Progenitor cell of endocrine pancreas (in vitro differentiated cells): ENCODE results near the gene GPR18. TPM values are rescaled to one million over a fixed set of nuclear protein-coding genes. Genes with fewer than 3 reads are reported as not detected.

Experiments used
- DNase-seq: peaks from one replicate; pipeline ENCODE4 v3.0.0; 2021; ENCODE audit warnings: low spot score; ENCODE audit not compliant: unreplicated experiment
- H3K27ac Mint-ChIP-seq: 2 replicates; pipeline ENCODE4 v1.8.0; 2021; ENCODE audit warnings: mild to moderate bottlenecking, moderate library complexity, mixed read lengths
- H3K27me3 Mint-ChIP-seq: 2 replicates; pipeline ENCODE4 v1.8.0; 2021; ENCODE audit warnings: mixed read lengths
- H3K36me3 Mint-ChIP-seq: 2 replicates; pipeline ENCODE4 v1.8.0; 2022; ENCODE audit warnings: mixed read lengths; ENCODE audit not compliant: insufficient read depth
- H3K4me1 Mint-ChIP-seq: 2 replicates; pipeline ENCODE4 v1.8.0; 2021; ENCODE audit warnings: low read depth, mixed read lengths
- H3K4me3 Mint-ChIP-seq: 2 replicates; pipeline ENCODE4 v1.8.0; 2021; ENCODE audit warnings: low read depth, mild to moderate bottlenecking, moderate library complexity, mixed read lengths
- H3K9me3 Mint-ChIP-seq: 2 replicates; pipeline ENCODE4 v1.8.0; 2021; ENCODE audit warnings: low read depth, mixed read lengths
- CTCF ChIP-seq: fragments of 200-600 bp; sonication (generic); IDR thresholded peaks from one replicate; pipeline ENCODE4 v1.5.0; 2021; ENCODE audit warnings: antibody characterized with exemption, mild to moderate bottlenecking; ENCODE audit not compliant: unreplicated experiment
- total RNA-seq: library from RNA; stranded (reverse); gene quantifications from 2 replicates; pipeline ENCODE4 v1.2.1, GENCODE V29; 2021

The GPR18 gene
- total RNA-seq, 1 donor from 2014 or later = not detected

DNA sequence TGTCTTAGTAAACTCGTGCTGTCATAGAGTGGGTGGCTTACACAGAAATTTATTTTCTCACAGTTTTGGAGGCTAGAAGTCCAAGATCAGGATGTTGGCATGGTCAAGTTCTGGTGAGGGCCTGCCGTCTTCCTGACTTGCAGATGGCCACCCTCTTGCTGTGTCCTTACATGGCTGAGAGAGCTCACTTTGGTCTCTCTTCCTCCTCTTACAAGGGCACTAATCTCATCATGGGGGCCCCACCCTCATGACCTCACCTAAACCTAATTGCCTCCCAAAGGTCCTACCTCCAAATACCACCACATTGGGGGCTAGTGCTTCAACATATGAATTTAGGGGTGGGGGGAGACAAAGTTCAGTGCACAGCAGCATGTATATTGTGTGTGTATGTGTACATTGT lies 14.3 kb upstream of the GPR18 start:
- Mint-ChIP-seq H3K9me3 (peaks cover 4% of the 10 kb centered on the region), H3K36me3 (peaks cover 9% of the 10 kb centered on the region), H3K27ac (no peak overlapping the region), H3K27me3 (no peaks in the 10 kb centered on the region), H3K4me3 (no peak overlapping the region), H3K4me1 (no peaks in the 10 kb centered on the region)
- TF ChIP-seq CTCF = no peak
- no peak for DNase-seq

DNA sequence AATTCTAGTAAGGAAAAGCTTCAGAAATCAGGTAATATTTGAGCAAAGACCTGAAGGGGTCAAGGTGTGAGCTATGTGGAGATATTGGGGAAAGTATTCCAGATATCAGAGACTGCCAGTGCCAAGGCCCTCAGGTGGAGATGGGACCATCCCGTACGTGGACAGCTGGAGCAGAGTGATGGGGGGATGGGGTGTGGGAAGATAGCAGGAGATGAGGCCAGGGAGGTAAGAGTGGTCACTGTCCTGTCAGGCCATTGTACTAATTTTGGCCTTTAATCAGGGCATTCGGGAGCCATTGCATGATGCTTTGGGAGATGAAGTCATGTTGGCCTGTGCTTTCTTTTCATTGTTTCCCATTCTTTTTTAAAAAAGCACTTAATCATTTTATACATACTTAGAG lies 13.1 kb upstream of the GPR18 start:
- H3K4me1 Mint-ChIP-seq = no peaks in the 10 kb centered on the region
- no peak for TF ChIP-seq CTCF
- peaks cover 4% of the 10 kb centered on the region for H3K9me3 Mint-ChIP-seq
- DNase-seq = no peak
- peak overlapping the region; percentile 37 for H3K27ac Mint-ChIP-seq
- H3K27me3 Mint-ChIP-seq = no peaks in the 10 kb centered on the region
- no peak overlapping the region for H3K4me3 Mint-ChIP-seq
- H3K36me3 Mint-ChIP-seq = peaks cover 9% of the 10 kb centered on the region

DNA sequence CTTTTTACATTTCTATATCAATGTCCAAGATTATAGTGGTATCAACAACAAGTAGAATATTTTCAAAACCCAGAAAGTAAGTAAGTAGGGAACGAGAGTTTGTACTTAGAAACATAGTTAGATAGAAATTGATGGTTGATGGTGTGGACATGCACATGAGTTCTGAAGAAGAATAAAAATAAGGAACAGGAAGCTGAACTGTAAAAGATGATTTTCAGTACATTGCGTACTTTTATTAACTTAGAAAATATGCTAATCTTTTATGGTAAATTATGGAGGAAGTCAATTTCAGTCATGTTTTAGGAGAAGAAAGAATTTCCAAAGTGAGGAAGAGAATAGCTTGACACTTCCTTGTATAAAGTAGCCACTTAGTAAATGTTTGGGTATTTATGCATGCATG lies 12.3 kb upstream of the GPR18 start:
- DNase-seq = no peak
- TF ChIP-seq CTCF = no peak
- H3K27ac Mint-ChIP-seq = no peak overlapping the region
- H3K4me3 Mint-ChIP-seq = no peak overlapping the region
- peaks cover 8% of the 10 kb centered on the region for H3K36me3 Mint-ChIP-seq
- H3K4me1 Mint-ChIP-seq = no peaks in the 10 kb centered on the region
- peaks cover 4% of the 10 kb centered on the region for H3K9me3 Mint-ChIP-seq
- H3K27me3 Mint-ChIP-seq = no peaks in the 10 kb centered on the region

DNA sequence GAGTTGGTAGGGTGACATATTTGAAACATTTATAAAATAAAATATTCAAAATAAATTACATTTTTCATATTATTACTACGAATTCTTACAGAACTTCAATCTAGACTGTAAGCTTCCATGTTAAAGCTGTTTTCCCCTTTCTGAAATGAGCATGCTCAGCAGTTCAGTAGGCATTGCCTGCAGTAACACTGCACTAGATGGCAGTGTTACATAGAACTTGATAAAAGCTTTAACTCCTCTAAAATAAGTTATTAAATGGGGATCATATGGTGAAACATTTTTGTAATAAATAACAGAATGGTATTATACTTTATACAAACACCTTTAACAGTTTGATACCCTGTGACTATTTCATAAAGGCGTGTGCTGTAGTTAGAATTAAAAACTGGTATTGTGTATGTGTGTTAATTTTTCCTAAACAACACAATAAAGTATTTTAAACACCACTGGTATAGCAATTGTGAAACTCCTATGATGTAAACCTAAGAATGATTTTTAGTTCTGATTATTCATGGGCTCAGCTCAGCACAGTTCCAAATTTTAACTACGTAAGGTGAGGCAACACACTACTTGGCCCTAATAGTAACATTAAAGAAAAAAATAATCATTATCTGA lies 11.6 kb upstream of the GPR18 start:
- H3K36me3 Mint-ChIP-seq = peaks cover 6% of the 10 kb centered on the region
- H3K27me3 Mint-ChIP-seq = no peaks in the 10 kb centered on the region
- DNase-seq = no peak
- H3K4me1 Mint-ChIP-seq = no peaks in the 10 kb centered on the region
- no peak overlapping the region for H3K27ac Mint-ChIP-seq
- H3K9me3 Mint-ChIP-seq = peaks cover 4% of the 10 kb centered on the region
- no peak overlapping the region for H3K4me3 Mint-ChIP-seq
- peak; percentile 60 for TF ChIP-seq CTCF

DNA sequence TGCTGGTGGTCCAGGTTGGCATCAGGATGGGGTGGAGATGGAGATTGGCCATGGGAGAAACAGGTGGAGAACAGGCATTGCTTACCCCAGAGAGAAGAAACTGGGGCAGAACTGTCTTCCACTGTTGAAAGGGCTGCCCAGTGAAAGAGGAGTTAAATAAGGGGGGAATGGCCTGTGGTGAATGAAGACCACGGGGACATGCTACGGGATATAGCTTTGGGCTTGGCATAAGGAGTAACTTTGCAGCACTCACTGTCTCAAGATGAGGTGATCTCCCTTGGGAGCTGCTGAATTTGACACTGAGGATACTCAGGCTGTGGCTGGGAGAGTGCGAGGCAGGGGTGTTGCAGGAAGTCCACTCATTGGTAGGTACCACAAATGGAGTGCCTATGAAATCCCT lies 10.6 kb upstream of the GPR18 start:
- H3K4me1 Mint-ChIP-seq = no peaks in the 10 kb centered on the region
- peaks cover 4% of the 10 kb centered on the region for H3K9me3 Mint-ChIP-seq
- no peaks in the 10 kb centered on the region for H3K27me3 Mint-ChIP-seq
- H3K36me3 Mint-ChIP-seq = peaks cover 6% of the 10 kb centered on the region
- no peak for TF ChIP-seq CTCF
- DNase-seq = no peak
- no peak overlapping the region for H3K27ac Mint-ChIP-seq
- H3K4me3 Mint-ChIP-seq = no peak overlapping the region
